GM12873 (cell line): ENCODE results near the gene RAD23B.
A peak's percentile ranks its signal among the peaks of the same experiment; 100 is the strongest.

ENCODE experiments used
- CTCF ChIP-seq: IDR thresholded peaks from 2 replicates; pipeline ENCODE4 v1.5.1; 2012; ENCODE audit warnings: low read depth, mild to moderate bottlenecking, moderate library complexity, low read length, control low read depth; ENCODE audit not compliant: insufficient read depth; ENCODE audit errors: missing control alignments

The RAD23B gene

DNA sequence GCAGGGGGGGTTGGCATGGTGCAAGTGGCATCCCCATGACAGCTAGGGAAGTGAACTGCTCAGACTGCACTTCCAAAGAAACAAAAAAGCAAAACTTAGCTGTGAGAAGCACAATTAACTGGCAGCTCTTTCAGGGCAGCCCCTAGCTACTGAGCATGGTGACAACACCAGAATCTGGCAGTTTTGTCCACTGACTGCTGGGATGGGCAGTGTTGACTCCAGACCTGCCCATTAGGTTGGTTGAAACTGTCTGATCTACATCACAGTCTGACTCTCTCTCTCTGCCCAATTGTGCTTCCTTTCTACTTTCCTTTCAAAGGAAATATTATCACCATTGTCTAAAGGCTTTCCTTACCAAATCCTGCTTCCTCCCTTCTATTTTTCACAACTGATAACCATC is 12.5 kb upstream of the RAD23B start:
- TF ChIP-seq CTCF = no peak

DNA sequence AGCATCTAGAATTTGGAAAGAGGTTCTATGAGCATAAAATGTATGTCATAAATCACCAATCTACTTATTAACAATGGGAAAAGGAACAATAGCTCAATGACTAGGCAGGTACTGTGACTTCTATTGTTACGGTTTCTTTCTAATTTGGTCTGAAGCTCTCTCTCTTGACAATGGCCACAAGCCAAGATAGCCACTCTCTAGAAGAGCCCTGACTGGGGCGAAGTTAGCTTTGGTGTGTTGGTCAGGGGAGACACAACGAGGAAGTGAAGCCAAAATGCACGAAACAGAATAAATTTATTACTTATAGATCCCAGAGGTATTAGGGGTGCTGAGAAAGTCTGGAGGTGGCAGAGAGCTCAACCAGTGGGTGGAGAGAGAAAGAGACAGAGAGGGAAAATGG is 9.4 kb upstream of the RAD23B start:
- TF ChIP-seq CTCF = no peak

- peak; percentile 32 for TF ChIP-seq CTCF
These were observed 9.0 kb upstream of the RAD23B start for GRCh38 chr9:107274096-107274495.

GRCh38 chr9:107274953-107275422 is 8.1 kb upstream of the RAD23B start:
- no peak for TF ChIP-seq CTCF

- no peak for TF ChIP-seq CTCF
These were observed 7.5 kb upstream of the RAD23B start for GRCh38 chr9:107275530-107275929.

DNA sequence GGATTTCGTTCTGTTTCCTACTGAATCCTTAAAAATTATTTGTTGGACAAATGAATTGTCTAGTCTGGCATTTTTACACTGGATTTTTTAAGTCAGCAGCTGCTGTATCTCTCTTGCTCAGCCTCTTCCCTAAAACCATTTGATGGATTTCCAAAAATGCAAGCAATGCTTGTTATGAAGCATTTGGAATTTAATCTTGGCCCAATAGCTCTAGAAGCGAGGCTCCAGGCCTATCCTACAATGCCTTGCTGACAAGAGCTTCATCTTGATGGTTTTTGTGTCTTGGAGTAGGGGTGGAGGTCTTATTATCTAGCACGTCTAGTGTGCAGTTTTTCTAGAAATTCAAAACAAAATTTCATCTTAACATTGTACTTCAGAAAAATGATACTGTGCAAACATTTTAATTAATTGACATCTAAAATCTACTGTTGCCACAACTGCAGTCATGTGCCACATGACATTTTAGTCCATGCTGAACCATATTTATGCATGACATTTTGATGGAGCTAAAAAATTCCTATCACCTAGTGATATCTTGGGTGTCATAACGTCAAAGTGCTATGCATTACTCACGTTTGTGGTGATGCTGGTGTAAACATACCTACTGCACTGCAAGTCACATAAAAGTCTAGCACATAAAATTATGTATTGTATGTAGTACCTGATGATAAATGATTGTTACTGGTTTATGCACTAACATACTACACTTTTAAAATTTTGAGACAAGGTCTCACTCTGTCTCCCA is 5.9 kb upstream of the RAD23B start:
- TF ChIP-seq CTCF = no peak

GRCh38 chr9:107277801-107278200 is 5.3 kb upstream of the RAD23B start:
- TF ChIP-seq CTCF = no peak
